Measurements from ENCODE around the gene BTRC. TPM values are rescaled to one million over a fixed set of nuclear protein-coding genes. Genes with fewer than 3 reads are reported as not detected.

The BTRC gene
- 18.0 TPM for total RNA-seq
- polyA plus RNA-seq (ENCODE audit: insufficient read depth, low read depth, low replicate concordance): 6.7 TPM
- long read RNA-seq, donor 1, full-length matches to known transcripts: 2 of 2 reads
- long read RNA-seq, donor 1, partial matches to known transcripts: 0 of 2 reads
- long read RNA-seq, donor 1, other reads (novel, unspliced or antisense): 0 of 2 reads
- long read RNA-seq, donor 2, full-length matches to known transcripts: 1 of 1 reads
- long read RNA-seq, donor 2, partial matches to known transcripts: 0 of 1 reads
- long read RNA-seq, donor 2, other reads (novel, unspliced or antisense): 0 of 1 reads
- long read RNA-seq, donor 3, full-length matches to known transcripts: 3 of 3 reads
- long read RNA-seq, donor 3, partial matches to known transcripts: 0 of 3 reads
- long read RNA-seq, donor 3, other reads (novel, unspliced or antisense): 0 of 3 reads
- long read RNA-seq, donor 4, full-length matches to known transcripts: 4 of 4 reads
- long read RNA-seq, donor 4, partial matches to known transcripts: 0 of 4 reads
- long read RNA-seq, donor 4, other reads (novel, unspliced or antisense): 0 of 4 reads
- long read RNA-seq, donor 5: 0 reads
- long read RNA-seq, donor 6, full-length matches to known transcripts: 1 of 1 reads
- long read RNA-seq, donor 6, partial matches to known transcripts: 0 of 1 reads
- long read RNA-seq, donor 6, other reads (novel, unspliced or antisense): 0 of 1 reads
- long read RNA-seq, donor 7, full-length matches to known transcripts: 3 of 9 reads
- long read RNA-seq, donor 7, partial matches to known transcripts: 4 of 9 reads
- long read RNA-seq, donor 7, other reads (novel, unspliced or antisense): 2 of 9 reads
- long read RNA-seq, donor 8, full-length matches to known transcripts: 6 of 6 reads
- long read RNA-seq, donor 8, partial matches to known transcripts: 0 of 6 reads
- long read RNA-seq, donor 8, other reads (novel, unspliced or antisense): 0 of 6 reads
- long read RNA-seq, donor 9: 0 reads
- long read RNA-seq, donor 10, full-length matches to known transcripts: 1 of 21 reads
- long read RNA-seq, donor 10, partial matches to known transcripts: 20 of 21 reads
- long read RNA-seq, donor 10, other reads (novel, unspliced or antisense): 0 of 21 reads

- Histone ChIP-seq H3K4me3 (ENCODE audit: low read length in 3 of 3) (peak within 1 kb of the TSS; percentile 82 to 93 (median 90)), H3K36me3 (ENCODE audit: control insufficient read depth in 2 of 3, insufficient read depth in 3 of 3, low read length in 3 of 3) (no peaks in the 10 kb centered on the region), H3K4me1 (ENCODE audit: control insufficient read depth in 2 of 3, insufficient read depth in 2 of 3, low read depth in 1 of 3, low read length in 3 of 3) (peaks cover 0 to 13% (median 5%) of the 10 kb centered on the region in 3 donors), H3K27me3 (ENCODE audit: control insufficient read depth, insufficient read depth, low read length) (no peaks in the 10 kb centered on the region), H3K9ac (ENCODE audit: low read length in 3 of 3) (peak within 1 kb of the TSS; percentile 85 to 90 (median 86)), H3K9me3 (ENCODE audit: control insufficient read depth in 2 of 3, insufficient read depth in 1 of 3, low read length in 3 of 3) (no peaks in the 10 kb centered on the region), H3K27ac (ENCODE audit: low read depth in 2 of 2, low read length in 2 of 2) (peak within 1 kb of the TSS; percentile 82 to 84)
- intact Hi-C loops (cut with DNase I): no loop called here
- DNase-seq (peak; percentile 98 to 100 (median 99)), FAIRE-seq (peak; percentile 98)
- no peak for TF ChIP-seq CTCF (IDR thresholded peaks at IDR 0.05; ENCODE audit: borderline replicate concordance, extremely low read depth, insufficient read depth)
These were observed at the start of gene BTRC for GRCh38 chr10:101353692-101354327. BTRC (plus strand) TSS chr10:101354165; CDS start chr10:101354181, 16 bp downstream.

GRCh38 chr10:101304316-101304715 lies 49.6 kb upstream of the BTRC start:
- Histone ChIP-seq H3K9me3 (ENCODE audit: control insufficient read depth in 2 of 3, insufficient read depth in 1 of 3, low read length in 3 of 3) (no peaks in the 10 kb centered on the region), H3K9ac (ENCODE audit: low read length in 3 of 3) (no peak overlapping the region), H3K27me3 (ENCODE audit: control insufficient read depth, insufficient read depth, low read length) (no peaks in the 10 kb centered on the region), H3K4me3 (ENCODE audit: low read length in 3 of 3) (no peak overlapping the region), H3K27ac (ENCODE audit: low read depth in 2 of 2, low read length in 2 of 2) (no peak overlapping the region), H3K36me3 (ENCODE audit: control insufficient read depth in 2 of 3, insufficient read depth in 3 of 3, low read length in 3 of 3) (no peaks in the 10 kb centered on the region), H3K4me1 (ENCODE audit: control insufficient read depth in 2 of 3, insufficient read depth in 2 of 3, low read depth in 1 of 3, low read length in 3 of 3) (no peaks in the 10 kb centered on the region)
- FAIRE-seq: no peak
- DNase-seq: peak in 1 of 5 donors; percentile 7
- TF ChIP-seq CTCF (IDR thresholded peaks at IDR 0.05; ENCODE audit: borderline replicate concordance, extremely low read depth, insufficient read depth): no peak
- intact Hi-C loops (cut with DNase I): no loop called here

GRCh38 chr10:101305320-101306241 lies 48.4 kb upstream of the BTRC start:
- FAIRE-seq (no peak), DNase-seq (peak in 3 of 5 donors; percentile 54 to 79 (median 64))
- Histone ChIP-seq H3K9ac (ENCODE audit: low read length in 3 of 3) (no peak overlapping the region), H3K27ac (ENCODE audit: low read depth in 2 of 2, low read length in 2 of 2) (no peak overlapping the region), H3K4me3 (ENCODE audit: low read length in 3 of 3) (no peak overlapping the region), H3K36me3 (ENCODE audit: control insufficient read depth in 2 of 3, insufficient read depth in 3 of 3, low read length in 3 of 3) (no peaks in the 10 kb centered on the region), H3K27me3 (ENCODE audit: control insufficient read depth, insufficient read depth, low read length) (no peaks in the 10 kb centered on the region), H3K9me3 (ENCODE audit: control insufficient read depth in 2 of 3, insufficient read depth in 1 of 3, low read length in 3 of 3) (no peaks in the 10 kb centered on the region), H3K4me1 (ENCODE audit: control insufficient read depth in 2 of 3, insufficient read depth in 2 of 3, low read depth in 1 of 3, low read length in 3 of 3) (no peaks in the 10 kb centered on the region)
- no peak for TF ChIP-seq CTCF (IDR thresholded peaks at IDR 0.05; ENCODE audit: borderline replicate concordance, extremely low read depth, insufficient read depth)
- intact Hi-C loops (cut with DNase I): no loop called here

All from kidney (tissue), 22 donors.